ENCODE results near the gene PAPPA2.

The PAPPA2 gene

DNA sequence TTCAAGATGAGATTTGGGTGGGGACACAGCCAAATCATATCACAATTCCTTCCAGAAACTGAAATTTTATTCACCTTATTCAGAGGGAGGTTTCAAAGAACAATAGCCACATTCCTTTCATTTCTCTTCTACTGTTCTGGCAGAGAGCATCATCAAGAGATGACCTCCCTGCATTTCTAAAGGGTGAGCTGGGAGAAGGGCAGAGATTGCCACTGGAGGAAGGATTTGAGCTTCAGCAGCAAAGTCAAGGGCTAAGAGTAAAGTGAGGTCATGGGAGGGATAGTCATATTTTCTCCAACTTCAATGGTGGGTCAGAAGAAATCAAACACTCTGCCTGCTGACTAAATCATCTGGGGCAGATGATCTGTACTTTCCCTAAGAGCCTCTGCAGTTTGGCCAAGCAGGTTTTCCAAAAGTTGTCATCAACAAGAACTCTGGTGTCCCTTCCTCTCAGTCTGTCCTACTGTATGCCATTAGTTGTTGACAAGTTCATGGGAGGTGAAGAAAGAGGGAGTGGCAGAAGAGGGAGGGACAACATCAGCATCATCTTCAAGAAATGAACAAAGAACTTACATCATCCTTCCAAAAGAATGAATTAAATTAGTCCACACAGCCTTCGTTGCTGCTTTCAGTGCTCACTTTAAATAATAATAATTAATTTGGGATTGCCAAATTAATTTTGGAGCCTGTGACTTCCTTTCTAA lies 403.2 kb downstream of the PAPPA2 start:
- no peak for TF ChIP-seq GATA1 (IDR thresholded peaks at IDR 0.05; ENCODE audit: low read depth, low read length)
- no peak for DNase-seq

DNA sequence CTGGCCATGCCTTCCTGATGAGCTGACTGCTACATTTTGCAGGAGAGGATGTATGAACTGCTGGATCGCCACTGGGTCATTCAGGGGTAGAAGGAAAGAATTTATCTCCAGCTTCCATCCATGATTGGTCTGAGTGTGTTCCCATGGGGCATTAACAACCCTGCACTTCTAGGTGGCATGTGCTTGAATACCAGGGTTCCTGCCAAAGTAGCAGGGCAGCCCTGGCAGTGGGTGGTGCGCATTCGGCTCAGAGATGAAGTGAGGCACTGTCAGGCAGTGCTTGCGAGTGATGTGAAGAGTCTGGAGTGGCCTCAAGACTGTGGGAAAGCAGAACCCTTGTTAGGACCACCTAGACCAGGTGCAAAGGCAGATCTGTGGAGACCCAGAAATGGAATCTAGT lies 406.6 kb downstream of the PAPPA2 start:
- TF ChIP-seq POLR2A (IDR thresholded peaks at IDR 0.05; ENCODE audit: low read length) (no peak), GATA1 (IDR thresholded peaks at IDR 0.05; ENCODE audit: low read depth, low read length) (no peak)
- DNase-seq = no peak

DNA sequence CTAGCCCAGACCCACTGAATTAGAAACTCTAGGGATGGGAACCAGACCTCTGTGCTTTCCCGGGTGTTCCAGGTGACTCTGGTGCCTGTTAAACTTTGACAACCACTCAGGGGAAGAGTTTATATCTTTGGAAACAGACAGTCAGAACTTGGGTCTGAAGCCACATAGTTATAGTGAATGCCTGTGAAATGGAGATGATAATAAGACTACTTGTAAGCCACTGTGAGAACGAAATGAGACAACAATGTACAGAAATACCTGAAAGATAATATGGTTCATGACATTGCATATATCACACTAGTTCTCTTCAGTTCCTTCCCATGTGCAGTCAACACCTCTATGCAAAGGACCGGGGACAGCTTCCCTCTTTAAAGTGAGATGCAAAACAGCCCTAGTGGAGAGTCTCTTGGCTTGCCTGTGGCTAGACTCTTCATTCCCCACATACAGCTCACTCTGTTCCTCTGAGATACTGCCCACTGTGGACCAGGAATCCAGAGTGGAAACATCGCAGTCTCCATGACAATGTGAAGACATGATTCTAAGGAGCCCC lies 414.1 kb downstream of the PAPPA2 start:
- TF ChIP-seq POLR2A (IDR thresholded peaks at IDR 0.05; ENCODE audit: low read length) (no peak), GATA1 (IDR thresholded peaks at IDR 0.05; ENCODE audit: low read depth, low read length) (no peak)
- no peak for DNase-seq

DNA sequence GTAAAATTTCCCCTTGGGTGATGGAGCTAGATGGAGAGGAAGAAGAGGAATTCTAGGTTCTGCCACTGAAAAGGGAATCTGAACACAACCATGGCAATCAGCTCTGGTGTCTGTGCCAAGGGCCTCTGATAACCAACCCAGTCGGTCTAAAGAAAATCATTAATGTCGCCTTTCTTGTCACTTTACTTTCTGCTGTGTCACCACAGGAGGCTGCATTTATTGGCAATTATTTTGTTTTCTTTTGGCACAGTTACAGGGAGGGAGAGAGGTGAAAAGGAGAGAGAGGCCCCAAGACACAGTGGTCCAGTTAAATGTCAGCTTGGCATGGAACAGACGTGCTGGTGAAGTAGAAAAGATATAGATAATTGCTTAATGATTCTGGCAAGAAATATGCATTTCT lies 414.6 kb downstream of the PAPPA2 start:
- TF ChIP-seq POLR2A (IDR thresholded peaks at IDR 0.05; ENCODE audit: low read length) = no peak
- TF ChIP-seq GATA1 (IDR thresholded peaks at IDR 0.05; ENCODE audit: low read depth, low read length) = no peak
- no peak for DNase-seq

DNA sequence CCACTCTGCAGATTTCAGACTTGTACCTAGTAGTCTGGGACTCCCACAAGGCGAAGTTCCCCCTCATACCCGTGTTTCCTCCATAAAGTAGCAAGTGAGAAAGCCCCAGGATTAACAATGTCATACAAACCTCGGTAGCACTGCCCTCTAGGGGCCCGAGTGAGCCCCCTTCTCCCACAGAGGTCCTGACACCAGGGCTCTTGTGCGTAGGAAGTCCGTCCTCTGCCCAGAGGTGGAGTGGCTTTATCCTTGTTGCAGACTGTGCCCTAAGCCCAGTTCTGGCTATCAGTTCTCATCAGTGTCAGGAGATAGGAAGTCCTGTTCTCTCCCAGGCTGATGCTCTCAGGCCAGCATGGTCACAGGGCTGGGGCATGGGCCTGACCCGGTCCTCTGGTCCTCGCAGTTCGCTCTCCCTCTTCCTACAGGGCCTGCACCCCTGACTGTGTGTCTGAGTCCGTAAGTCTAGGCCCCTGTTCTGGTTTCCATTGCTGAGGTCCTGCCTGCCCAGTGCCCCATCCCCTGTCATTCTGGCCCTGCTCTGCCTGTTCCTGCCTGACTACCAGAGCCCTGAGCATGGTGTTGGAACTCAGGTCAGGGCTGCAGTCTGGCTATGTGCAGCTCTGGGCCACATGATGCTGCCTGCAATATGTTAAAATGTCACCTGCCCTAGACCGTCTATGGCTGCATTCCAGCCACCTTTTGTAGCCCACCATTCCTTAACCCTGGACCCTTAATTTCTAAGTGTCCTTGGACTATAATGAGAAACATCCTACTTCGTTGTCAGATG lies 416.0 kb downstream of the PAPPA2 start:
- DNase-seq = no peak
- TF ChIP-seq GATA1 (IDR thresholded peaks at IDR 0.05; ENCODE audit: low read depth, low read length) (no peak), POLR2A (IDR thresholded peaks at IDR 0.05; ENCODE audit: low read length) (no peak)

DNA sequence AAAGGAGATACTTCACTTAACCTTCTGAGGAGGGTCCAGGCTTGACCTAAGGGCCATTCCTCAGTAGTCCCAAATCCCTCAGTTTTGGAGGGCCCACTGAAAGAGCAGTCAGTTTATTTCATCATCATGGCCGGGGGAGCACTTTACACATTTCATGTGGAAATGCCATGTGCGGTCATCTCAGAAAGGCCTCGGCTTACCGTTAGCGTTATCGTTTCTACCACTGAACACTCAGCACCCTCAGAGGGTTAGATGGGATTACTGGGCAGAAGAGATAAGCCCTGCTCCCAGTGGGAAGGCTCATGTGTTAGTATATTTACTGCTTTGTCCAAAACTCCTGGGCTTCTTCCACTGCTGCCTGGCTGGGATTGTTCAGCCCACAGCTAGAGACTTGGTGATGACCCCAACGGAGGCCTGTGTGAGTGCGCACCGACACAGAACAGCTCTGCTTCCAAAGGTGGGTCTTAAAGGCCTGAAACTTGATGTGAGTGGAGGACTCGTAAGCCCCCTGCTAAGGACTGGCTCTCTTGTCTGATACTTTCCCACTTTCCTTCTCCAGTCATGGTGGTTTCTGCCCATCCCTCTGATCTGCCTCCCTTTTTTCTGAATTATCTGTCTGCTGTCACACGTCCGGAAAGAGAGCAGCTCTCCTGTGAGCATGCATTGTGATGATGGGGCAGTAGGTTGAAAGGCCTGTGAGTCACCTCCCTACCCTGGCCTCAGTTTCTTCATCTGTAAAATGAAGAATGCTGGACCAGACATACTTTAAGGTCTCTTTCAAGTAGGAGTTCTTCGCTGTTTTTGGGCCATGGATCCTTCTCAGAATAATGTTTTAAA lies 417.0 kb downstream of the PAPPA2 start:
- TF ChIP-seq GATA1 (IDR thresholded peaks at IDR 0.05; ENCODE audit: low read depth, low read length) (no peak), POLR2A (IDR thresholded peaks at IDR 0.05; ENCODE audit: low read length) (no peak)
- no peak for DNase-seq

DNA sequence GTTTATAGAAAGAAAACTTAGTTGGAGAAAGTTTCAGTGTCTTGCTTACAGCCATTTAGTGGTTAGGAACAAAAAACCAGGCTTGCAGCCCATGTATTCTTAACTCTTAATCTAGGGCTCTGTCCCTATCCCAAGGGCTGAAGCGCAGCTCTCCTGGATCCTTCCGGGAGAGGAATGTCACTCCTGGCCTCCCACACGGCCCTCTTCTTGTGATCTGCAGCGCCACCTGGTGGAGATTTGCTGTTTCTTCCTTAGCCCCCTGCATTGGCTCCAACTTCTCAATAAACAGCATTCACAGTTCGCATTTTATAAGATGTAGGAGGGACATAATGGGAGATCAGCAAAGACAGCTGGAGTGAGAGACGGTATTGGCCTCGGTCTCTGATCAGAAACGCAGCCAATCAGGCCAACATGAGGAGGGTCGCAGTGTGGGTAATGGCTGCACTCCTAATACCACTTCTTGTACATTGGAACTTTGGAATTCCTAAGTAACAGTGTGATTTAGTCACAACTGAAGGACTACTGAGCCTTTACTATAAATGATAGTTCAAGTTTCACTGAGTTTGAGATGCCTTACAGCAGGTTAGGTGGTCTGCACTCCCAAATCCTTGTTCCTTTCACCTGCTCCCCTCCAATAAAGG lies 418.1 kb downstream of the PAPPA2 start:
- peak; percentile 52 to 76 for DNase-seq
- TF ChIP-seq POLR2A (IDR thresholded peaks at IDR 0.05; ENCODE audit: low read length) (no peak), GATA1 (IDR thresholded peaks at IDR 0.05; ENCODE audit: low read depth, low read length) (no peak)

DNA sequence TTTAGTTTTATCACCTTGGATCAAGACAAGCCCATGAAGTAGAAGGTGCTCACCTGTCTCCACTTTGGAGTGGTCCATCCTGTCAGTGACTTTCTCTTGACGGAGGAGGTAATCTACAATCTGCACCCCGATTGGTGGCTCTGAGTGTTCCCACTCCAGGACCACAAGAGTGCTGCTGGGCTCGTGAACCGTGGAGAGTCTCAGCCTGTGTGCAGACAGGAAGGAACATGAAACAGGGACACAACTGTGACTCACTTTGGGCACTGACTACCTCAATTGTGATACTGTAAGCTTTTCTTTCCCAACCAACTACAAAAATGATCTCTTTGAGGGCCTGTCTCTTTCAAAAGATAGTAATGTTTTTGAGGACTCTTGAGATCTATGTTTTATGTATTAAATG lies 421.3 kb downstream of the PAPPA2 start:
- TF ChIP-seq POLR2A (IDR thresholded peaks at IDR 0.05; ENCODE audit: low read length) (no peak), GATA1 (IDR thresholded peaks at IDR 0.05; ENCODE audit: low read depth, low read length) (no peak)
- no peak for DNase-seq

DNA sequence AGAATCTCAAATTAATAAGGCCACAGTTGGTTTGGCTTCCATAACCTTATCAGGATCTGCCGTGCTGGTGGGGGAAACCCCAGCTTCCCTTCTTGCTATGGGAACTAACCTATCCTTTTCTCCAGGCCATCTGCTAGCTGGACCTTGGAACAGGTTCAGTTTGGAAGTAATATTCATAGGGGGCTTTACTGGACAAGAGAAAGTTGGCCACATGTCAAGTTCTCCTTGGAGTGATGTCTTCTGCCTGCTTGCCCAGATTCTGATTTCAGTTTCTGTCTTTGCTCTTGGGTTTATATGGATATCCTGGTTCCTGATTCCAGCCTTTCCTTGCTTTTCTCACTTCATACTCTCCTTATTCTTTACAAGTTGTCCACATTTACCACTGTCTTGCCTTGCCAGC lies 421.9 kb downstream of the PAPPA2 start:
- DNase-seq = no peak
- TF ChIP-seq GATA1 (IDR thresholded peaks at IDR 0.05; ENCODE audit: low read depth, low read length) (no peak), POLR2A (IDR thresholded peaks at IDR 0.05; ENCODE audit: low read length) (no peak)

DNA sequence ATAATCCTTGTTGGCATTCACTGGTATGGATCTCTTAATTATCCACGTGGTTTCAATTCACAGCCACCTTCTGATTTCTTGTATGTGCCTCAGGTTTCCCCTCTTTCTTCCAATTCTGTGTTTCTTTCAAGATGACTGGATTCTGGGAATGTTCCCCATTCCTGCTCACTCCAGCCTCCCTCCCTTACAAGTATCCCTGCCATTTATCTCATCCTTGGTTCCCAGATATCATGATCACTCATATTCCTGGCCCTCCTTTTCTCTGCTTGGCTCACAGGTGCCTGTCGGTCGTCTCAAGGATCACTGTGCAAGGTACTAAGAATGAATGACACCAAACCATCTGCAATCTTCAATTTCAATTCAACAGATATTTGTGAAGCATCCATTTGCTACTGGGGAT lies 422.4 kb downstream of the PAPPA2 start:
- TF ChIP-seq POLR2A (IDR thresholded peaks at IDR 0.05; ENCODE audit: low read length) (no peak), GATA1 (IDR thresholded peaks at IDR 0.05; ENCODE audit: low read depth, low read length) (no peak)
- DNase-seq = no peak

DNA sequence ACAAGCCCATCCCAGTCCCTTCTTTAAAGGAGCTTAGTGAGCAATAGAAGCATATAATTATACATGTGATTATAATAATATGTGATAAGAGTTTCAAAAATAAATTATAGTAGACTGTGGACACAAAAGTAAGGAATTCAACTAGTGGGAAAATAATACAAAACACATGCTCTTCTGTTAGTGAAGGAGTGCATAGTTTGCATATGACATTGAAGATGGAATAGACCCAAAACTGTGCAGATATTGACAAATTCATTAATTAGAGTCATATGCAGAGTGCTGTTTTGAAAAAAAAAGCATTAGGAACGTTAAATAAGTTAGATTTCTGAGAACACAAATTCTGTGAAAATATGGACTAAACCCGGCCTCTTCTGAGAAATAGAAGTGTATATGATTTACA lies 422.8 kb downstream of the PAPPA2 start:
- DNase-seq = no peak
- TF ChIP-seq GATA1 (IDR thresholded peaks at IDR 0.05; ENCODE audit: low read depth, low read length) (no peak), POLR2A (IDR thresholded peaks at IDR 0.05; ENCODE audit: low read length) (no peak)

DNA sequence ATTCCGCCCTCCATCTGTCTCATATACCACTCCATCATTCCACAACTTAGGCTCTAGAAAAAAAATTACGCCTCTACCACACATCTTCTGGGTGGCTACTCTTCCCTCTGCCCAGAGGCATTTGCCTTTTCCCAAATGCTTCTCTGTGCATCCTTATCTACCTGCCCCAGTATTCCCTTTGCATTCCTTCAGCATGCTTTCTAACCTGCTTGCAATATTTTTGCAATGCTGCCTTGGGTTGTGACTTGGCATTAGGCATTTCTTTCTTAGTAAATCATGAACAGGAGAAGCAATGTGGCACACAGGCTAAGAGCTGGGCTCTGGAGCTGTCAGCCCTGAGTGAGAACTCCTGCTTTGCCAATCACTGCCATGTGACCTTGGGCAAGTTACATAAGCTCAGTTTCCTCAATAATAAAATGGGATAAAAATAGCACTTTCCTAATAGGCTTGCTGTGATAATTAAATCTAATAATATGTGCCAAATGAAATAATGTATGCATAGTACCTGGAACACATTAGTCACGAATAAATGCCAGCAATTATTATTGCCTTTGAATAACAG lies 425.6 kb downstream of the PAPPA2 start:
- no peak for TF ChIP-seq POLR2A (IDR thresholded peaks at IDR 0.05; ENCODE audit: low read length)
- TF ChIP-seq GATA1 (IDR thresholded peaks at IDR 0.05; ENCODE audit: low read depth, low read length) = no peak
- DNase-seq = no peak

DNA sequence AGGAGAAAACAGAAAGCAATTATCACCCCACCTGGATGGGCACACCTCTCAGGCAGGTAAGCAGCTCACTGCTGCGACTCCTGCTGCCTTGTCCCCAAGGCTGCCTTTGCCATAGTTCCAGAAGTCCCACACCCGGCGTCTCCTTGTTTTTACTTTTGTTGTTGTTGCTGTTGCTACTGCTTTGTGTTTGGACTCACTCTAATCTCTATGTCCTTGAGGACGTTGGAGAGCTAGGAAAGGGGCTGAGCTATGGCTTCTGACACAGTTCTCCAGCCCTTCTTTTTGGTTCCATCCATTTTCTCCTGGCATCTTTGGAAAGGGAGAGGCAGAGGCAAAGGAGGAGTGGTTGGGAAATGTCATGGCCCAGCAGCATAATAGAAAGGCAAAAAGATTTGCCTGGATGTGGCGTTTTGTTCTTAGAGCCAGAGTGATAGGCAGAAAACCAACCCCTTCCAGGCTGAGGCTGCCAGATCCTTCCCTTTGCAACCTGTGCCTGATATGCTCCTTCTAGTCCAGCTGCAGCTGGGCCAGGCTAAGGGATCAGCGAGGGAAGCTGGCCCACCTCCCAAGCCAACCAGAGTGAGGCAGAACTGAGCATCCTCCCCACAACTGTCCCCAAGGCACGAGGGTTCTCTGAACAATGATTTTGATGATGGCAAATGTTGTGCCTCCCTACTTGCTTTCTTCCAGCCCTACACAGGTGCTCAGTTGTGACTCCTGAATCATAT lies 430.8 kb downstream of the PAPPA2 start:
- no peak for DNase-seq
- TF ChIP-seq GATA1 (IDR thresholded peaks at IDR 0.05; ENCODE audit: low read depth, low read length) = no peak
- TF ChIP-seq POLR2A (IDR thresholded peaks at IDR 0.05; ENCODE audit: low read length) = no peak
